ENCODE measurements around the gene CBX5. TPM values are rescaled to one million over a fixed set of nuclear protein-coding genes. Genes with fewer than 3 reads are reported as not detected.

The CBX5 gene
- polyA plus RNA-seq, 1 donor from 2014 or later, result 57.1 TPM

- Histone ChIP-seq H3K79me2 (replicated peaks; ENCODE audit: insufficient read depth, low read length) (peaks cover 40% of the 10 kb centered on the region), H3K9ac (ENCODE audit: low read length) (no peak overlapping the region)
Measured at GRCh38 chr12:54270345-54270744, 9.6 kb downstream of the CBX5 start.

GRCh38 chr12:54266852-54267251, 13.1 kb downstream of the CBX5 start:
- Histone ChIP-seq H2AFZ (ENCODE audit: low read depth, low read length) (no peak overlapping the region), H4K20me1 (ENCODE audit: insufficient read depth) (no peaks in the 10 kb centered on the region), H3K9ac (ENCODE audit: low read length) (no peak overlapping the region), H3K79me2 (replicated peaks; ENCODE audit: insufficient read depth, low read length) (peaks cover 49% of the 10 kb centered on the region), H3K9me3 (ENCODE audit: low read length) (no peaks in the 10 kb centered on the region), H3F3A (ENCODE audit: insufficient read depth, low read length, poor library complexity, severe bottlenecking) (no peaks in the 10 kb centered on the region), H3K4me3 (ENCODE audit: low read length) (no peak overlapping the region), H3K36me3 (ENCODE audit: insufficient read depth, low read length) (no peaks in the 10 kb centered on the region), H3K27me3 (ENCODE audit: insufficient read depth, low read depth, low read length) (no peaks in the 10 kb centered on the region), H3K9me2 (ENCODE audit: insufficient read depth, low read length) (no peaks in the 10 kb centered on the region), H3K4me2 (ENCODE audit: low read length) (no peak overlapping the region), H3K27ac (ENCODE audit: low read length) (no peak overlapping the region)
- TF ChIP-seq POLR2AphosphoS5 (IDR thresholded peaks at IDR 0.05) (no peak), CTCF (IDR thresholded peaks at IDR 0.05; ENCODE audit: poor library complexity, severe bottlenecking) (no peak), EZH2 (IDR thresholded peaks at IDR 0.05; ENCODE audit: borderline replicate concordance, insufficient read depth, low read length, poor library complexity, severe bottlenecking) (no peak), RAD21 (conservative IDR thresholded peaks at IDR 0.05) (no peak), SMC3 (conservative IDR thresholded peaks at IDR 0.05; ENCODE audit: poor library complexity) (no peak), REST (IDR thresholded peaks at IDR 0.05; ENCODE audit: borderline replicate concordance) (no peak)

More at GRCh38 chr12:54270345-54270744, 9.6 kb downstream of the CBX5 start:
- Histone ChIP-seq H3K27me3 (ENCODE audit: insufficient read depth, low read depth, low read length) (no peaks in the 10 kb centered on the region), H3K9me3 (ENCODE audit: low read length) (no peaks in the 10 kb centered on the region), H3F3A (ENCODE audit: insufficient read depth, low read length, poor library complexity, severe bottlenecking) (no peaks in the 10 kb centered on the region), H4K20me1 (ENCODE audit: insufficient read depth) (no peaks in the 10 kb centered on the region), H3K9me2 (ENCODE audit: insufficient read depth, low read length) (no peaks in the 10 kb centered on the region), H3K36me3 (ENCODE audit: insufficient read depth, low read length) (no peaks in the 10 kb centered on the region), H3K27ac (ENCODE audit: low read length) (no peak overlapping the region), H3K4me3 (ENCODE audit: low read length) (no peak overlapping the region), H3K4me2 (ENCODE audit: low read length) (no peak overlapping the region), H2AFZ (ENCODE audit: low read depth, low read length) (no peak overlapping the region)
- TF ChIP-seq RAD21 (conservative IDR thresholded peaks at IDR 0.05) (no peak), REST (IDR thresholded peaks at IDR 0.05; ENCODE audit: borderline replicate concordance) (no peak), CTCF (IDR thresholded peaks at IDR 0.05; ENCODE audit: poor library complexity, severe bottlenecking) (no peak), POLR2AphosphoS5 (IDR thresholded peaks at IDR 0.05) (no peak), SMC3 (conservative IDR thresholded peaks at IDR 0.05; ENCODE audit: poor library complexity) (no peak), EZH2 (IDR thresholded peaks at IDR 0.05; ENCODE audit: borderline replicate concordance, insufficient read depth, low read length, poor library complexity, severe bottlenecking) (no peak), EP300 (conservative IDR thresholded peaks at IDR 0.05; ENCODE audit: poor library complexity, severe bottlenecking) (no peak), MXI1 (conservative IDR thresholded peaks at IDR 0.05; ENCODE audit: poor library complexity, severe bottlenecking) (no peak), TAF1 (IDR thresholded peaks at IDR 0.05; ENCODE audit: low read depth) (no peak)

Data from neural cell (in vitro differentiated cells).